Peyer's patch (tissue), 4 donors: Measurements from ENCODE around the gene OR52K2.

Experiments used
- POLR2A ChIP-seq, 2 donors: fragments of 450-650 bp; IDR thresholded peaks; one replicate each; pipeline ENCODE4 v1.5.1; 2017; ENCODE audit warnings: antibody characterized with exemption in 2 of 2, mild to moderate bottlenecking in 2 of 2, moderate library complexity in 2 of 2
- TF ChIP-seq, protein P1 (sequence below), 6 experiments: fragments of 450-650 bp in 4 of 6; fragments of 200-600 bp in 2 of 6; sonication (generic) in 1 of 6; IDR thresholded peaks; one replicate each; pipeline ENCODE4 v1.5.1; 2017 to 2019; ENCODE audit warnings: antibody characterized with exemption in 6 of 6, mild to moderate bottlenecking in 3 of 6, moderate library complexity in 1 of 6

DNA sequence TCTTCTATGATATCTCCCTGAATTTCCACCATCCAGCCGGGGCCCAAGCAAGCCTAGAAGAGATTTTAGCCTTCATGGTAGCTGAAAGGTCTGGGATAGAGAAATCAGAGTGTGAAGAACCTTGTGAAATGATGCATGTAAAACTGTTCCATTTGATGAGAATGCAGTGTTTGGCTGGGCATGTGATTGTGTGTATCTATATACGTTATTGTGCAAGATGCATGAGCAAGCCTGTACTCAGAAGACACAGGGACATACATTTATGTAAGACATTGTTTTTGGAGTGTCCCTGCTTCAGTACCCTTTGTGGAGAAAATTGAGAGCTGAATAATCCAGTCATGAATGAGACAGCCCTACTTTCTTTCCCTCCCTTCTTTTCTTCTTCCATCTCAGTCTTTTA lies 15.2 kb upstream of the OR52K2 start:
- no peak for TF ChIP-seq POLR2A (IDR thresholded peaks at IDR 0.05)
- TF ChIP-seq, protein P1, sequence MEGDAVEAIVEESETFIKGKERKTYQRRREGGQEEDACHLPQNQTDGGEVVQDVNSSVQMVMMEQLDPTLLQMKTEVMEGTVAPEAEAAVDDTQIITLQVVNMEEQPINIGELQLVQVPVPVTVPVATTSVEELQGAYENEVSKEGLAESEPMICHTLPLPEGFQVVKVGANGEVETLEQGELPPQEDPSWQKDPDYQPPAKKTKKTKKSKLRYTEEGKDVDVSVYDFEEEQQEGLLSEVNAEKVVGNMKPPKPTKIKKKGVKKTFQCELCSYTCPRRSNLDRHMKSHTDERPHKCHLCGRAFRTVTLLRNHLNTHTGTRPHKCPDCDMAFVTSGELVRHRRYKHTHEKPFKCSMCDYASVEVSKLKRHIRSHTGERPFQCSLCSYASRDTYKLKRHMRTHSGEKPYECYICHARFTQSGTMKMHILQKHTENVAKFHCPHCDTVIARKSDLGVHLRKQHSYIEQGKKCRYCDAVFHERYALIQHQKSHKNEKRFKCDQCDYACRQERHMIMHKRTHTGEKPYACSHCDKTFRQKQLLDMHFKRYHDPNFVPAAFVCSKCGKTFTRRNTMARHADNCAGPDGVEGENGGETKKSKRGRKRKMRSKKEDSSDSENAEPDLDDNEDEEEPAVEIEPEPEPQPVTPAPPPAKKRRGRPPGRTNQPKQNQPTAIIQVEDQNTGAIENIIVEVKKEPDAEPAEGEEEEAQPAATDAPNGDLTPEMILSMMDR (IDR thresholded peaks at IDR 0.05), result no peak
